C4-2B (cell line): ENCODE results near the gene KRTAP10-3.
"Not testable (repeated sequence)": the region's sequence is repeated elsewhere in the genome, so short reads cannot be mapped to it uniquely, and the experiment has no call there.

ENCODE experiments used
- ZFX ChIP-seq: fragments of 450-650 bp; IDR thresholded peaks from 2 replicates; pipeline ENCODE4 v1.6.1; 2017
- TF ChIP-seq, protein P1 (sequence below): fragments of 450-650 bp; conservative IDR thresholded peaks from 2 replicates; pipeline ENCODE4 v1.5.1; 2017; ENCODE audit warnings: mild to moderate bottlenecking

DNA sequence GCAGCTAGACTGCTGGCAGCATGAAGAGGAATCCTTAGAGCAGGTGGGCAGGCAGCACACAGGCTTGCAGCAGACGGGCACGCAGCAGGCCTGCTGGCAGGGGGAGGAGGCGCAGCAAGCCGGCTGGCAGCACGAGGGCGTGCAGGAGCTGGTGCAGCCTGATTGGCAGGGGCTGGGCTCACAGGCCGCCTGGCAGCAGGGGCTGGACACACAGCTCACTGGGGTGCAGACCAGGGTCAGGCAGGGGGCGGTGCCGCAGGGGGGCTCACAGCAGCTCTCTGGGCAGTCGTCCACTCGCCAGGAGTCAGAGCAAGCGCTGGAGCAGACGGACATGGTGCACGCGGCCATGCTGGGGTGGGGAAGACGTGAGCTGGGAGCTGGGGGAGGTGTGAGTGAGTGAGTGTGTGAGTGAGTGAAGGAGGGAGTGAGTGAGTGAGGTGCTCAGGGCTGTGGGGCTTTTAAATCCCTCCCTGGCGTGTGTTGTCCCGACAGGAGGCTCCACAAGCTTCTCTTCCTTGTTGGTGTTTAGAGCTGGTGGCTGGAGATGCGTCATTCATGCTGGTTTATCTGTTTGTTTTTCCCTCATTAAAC is 21.7 kb upstream of the KRTAP10-3 start, which contains the start of gene KRTAP10-5:
- TF ChIP-seq, protein P1, sequence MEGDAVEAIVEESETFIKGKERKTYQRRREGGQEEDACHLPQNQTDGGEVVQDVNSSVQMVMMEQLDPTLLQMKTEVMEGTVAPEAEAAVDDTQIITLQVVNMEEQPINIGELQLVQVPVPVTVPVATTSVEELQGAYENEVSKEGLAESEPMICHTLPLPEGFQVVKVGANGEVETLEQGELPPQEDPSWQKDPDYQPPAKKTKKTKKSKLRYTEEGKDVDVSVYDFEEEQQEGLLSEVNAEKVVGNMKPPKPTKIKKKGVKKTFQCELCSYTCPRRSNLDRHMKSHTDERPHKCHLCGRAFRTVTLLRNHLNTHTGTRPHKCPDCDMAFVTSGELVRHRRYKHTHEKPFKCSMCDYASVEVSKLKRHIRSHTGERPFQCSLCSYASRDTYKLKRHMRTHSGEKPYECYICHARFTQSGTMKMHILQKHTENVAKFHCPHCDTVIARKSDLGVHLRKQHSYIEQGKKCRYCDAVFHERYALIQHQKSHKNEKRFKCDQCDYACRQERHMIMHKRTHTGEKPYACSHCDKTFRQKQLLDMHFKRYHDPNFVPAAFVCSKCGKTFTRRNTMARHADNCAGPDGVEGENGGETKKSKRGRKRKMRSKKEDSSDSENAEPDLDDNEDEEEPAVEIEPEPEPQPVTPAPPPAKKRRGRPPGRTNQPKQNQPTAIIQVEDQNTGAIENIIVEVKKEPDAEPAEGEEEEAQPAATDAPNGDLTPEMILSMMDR = not testable (repeated sequence)
- not testable (repeated sequence) for TF ChIP-seq ZFX
